Ovary (tissue), 9 donors: ENCODE data around the gene SIRPA. TPM values are rescaled to one million over a fixed set of nuclear protein-coding genes. Genes with fewer than 3 reads are reported as not detected.

ENCODE experiments used
- DNase-seq, 5 donors: peaks; one replicate each; pipeline ENCODE4 v3.0.0-alpha.2; 2019 to 2020
- H3K27ac ChIP-seq, 2 donors: fragments of 200-600 bp; one replicate each; pipeline versions ENCODE4 v1.5.1 to v1.8.0; 2019 to 2022
- H3K27me3 ChIP-seq: fragments of 200-600 bp; one replicate; pipeline ENCODE4 v1.8.0; 2022
- H3K36me3 ChIP-seq: fragments of 200-600 bp; sonication (generic); one replicate; pipeline ENCODE4 v1.5.1; 2019
- H3K4me1 ChIP-seq: one replicate; pipeline ENCODE4 v1.8.1; 2013; ENCODE audit warnings: mild to moderate bottlenecking, moderate library complexity; ENCODE audit not compliant: insufficient read depth
- H3K4me3 ChIP-seq: fragments of 200-600 bp; sonication (generic); one replicate; pipeline ENCODE4 v1.5.1; 2017
- H3K9me3 ChIP-seq, 2 donors: fragments of 200-600 bp in 1 of 2; sonication (generic) in 1 of 2; one replicate each; pipeline versions ENCODE4 v1.5.1 to v1.8.1; 2013 to 2019; ENCODE audit warnings: mild to moderate bottlenecking in 1 of 2, moderate library complexity in 1 of 2
- EP300 ChIP-seq: sonication (generic); formaldehyde crosslinking; IDR thresholded peaks from one replicate; pipeline ENCODE4 v1.6.1; 2017; ENCODE audit warnings: antibody characterized with exemption
- POLR2A ChIP-seq: fragments of 450-650 bp; IDR thresholded peaks from one replicate; pipeline ENCODE4 v1.6.1; 2017; ENCODE audit warnings: antibody characterized with exemption, mild to moderate bottlenecking, moderate library complexity
- WGBS, 3 donors: extraction: QIAGEN DNeasy Blood & Tissue Kit in 1 of 3; methylation state at CpG; one replicate each; pipeline versions ENCODE4 v1.1.5 to v1.1.7; 2013 to 2017; 5-methylcytosine and 5-hydroxymethylcytosine counted together
- intact Hi-C, 4 donors: fragments of 100-400 bp; cut with DNase I; formaldehyde crosslinking; loops; one replicate each; pipeline versions ENCODE4 v1.11.0 to v1.15.1; 2022 to 2023
- polyA plus RNA-seq, 2 donors: library from polyadenylated mRNA; stranded (reverse); fragments of 200-250 nt in 1 of 2; fragments of 350-450 nt in 1 of 2; fragmentation: Illumina TruSeq in 1 of 2; extraction: RNeasy Lipid Tissue Mini Kit (QIAGEN cat#74804) in 1 of 2; gene quantifications; one replicate each; pipeline ENCODE4 v1.2.3, GENCODE V29; 2013 to 2014
- total RNA-seq, 7 donors: library from RNA; depleted of rRNA in 2 of 7; stranded (reverse); fragments of >200 nt in 2 of 7; fragmentation: NEBNext Ultra II Directional in 3 of 7; extraction: Animal tissue kit (Norgen Biotek cat#: 25700) in 3 of 7; gene quantifications; one replicate each; pipeline versions ENCODE4 v1.1.0 to v1.2.4, GENCODE V29; 2016 to 2023
- TF ChIP-seq, protein P1 (sequence below), 3 donors: fragments of 450-650 bp in 2 of 3; fragments of 200-600 bp in 1 of 3; IDR thresholded peaks; one replicate each; pipeline versions ENCODE4 v1.5.1 to v1.8.0; 2016 to 2022; ENCODE audit warnings: antibody characterized with exemption in 3 of 3, mild to moderate bottlenecking in 1 of 3
- donor health status: DM: no; HTN: no; CAD: no; lungs with moderate emphysema.
- donor health status: DM: no; HTN: no; CAD: no.
- donor health status: Bipolar disorder and iron deficiency.
- donor health status: DM: yes; HTN: yes; CAD: no.
- donor health status: DM: no; HTN: no; CAD: no.
- donor health status: DM: yes; HTN: yes; CAD: no.

The SIRPA gene
- total and polyA plus RNA-seq, 9 donors: 15.7 to 45.6 (median 28.3) TPM

DNA sequence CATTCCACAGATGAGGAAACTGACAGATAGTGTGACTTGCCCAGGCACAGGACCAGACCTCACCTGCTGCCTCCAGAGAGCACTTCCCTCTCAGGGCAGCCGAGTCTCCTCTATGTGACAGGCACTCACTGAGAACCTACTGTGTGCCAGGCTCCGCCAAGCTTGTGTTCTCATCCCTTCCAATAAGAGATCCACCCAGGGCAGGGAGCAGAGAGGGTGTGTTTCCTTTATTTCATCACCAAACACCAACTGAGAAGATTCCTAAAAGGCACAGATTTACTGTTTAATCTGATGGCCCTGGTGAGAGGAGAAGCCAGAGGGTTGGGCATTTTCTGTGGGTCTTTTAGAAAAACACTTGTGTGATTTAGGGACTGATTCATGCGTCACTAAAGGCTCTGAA is 20.5 kb downstream of the SIRPA start:
- TF ChIP-seq EP300 (no peak), POLR2A (no peak)
- TF ChIP-seq, protein P1, sequence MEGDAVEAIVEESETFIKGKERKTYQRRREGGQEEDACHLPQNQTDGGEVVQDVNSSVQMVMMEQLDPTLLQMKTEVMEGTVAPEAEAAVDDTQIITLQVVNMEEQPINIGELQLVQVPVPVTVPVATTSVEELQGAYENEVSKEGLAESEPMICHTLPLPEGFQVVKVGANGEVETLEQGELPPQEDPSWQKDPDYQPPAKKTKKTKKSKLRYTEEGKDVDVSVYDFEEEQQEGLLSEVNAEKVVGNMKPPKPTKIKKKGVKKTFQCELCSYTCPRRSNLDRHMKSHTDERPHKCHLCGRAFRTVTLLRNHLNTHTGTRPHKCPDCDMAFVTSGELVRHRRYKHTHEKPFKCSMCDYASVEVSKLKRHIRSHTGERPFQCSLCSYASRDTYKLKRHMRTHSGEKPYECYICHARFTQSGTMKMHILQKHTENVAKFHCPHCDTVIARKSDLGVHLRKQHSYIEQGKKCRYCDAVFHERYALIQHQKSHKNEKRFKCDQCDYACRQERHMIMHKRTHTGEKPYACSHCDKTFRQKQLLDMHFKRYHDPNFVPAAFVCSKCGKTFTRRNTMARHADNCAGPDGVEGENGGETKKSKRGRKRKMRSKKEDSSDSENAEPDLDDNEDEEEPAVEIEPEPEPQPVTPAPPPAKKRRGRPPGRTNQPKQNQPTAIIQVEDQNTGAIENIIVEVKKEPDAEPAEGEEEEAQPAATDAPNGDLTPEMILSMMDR (IDR thresholded peaks at IDR 0.05): no peak
- no peaks in the 10 kb centered on the region for H3K9me3 ChIP-seq

DNA sequence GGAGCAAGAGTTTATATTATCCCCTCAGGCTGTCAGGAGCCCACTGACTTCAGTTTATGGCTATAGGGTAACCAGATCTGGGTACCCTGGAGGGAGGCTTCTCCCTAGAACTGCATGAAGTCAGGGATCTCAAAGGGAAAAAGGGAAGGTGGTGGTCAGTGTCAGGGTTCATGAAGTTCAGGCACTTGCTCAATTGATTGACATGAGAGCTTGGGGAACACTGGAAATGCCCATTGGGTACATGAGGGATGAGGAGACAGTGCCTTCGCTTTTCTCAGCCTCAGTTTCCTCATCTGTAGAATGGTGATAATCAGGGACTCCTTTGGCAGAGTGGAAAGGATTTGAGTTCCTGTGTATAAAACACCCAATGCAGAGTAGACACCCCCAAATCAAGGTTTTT is 22.6 kb downstream of the SIRPA start:
- H3K27me3 ChIP-seq: no peaks in the 10 kb centered on the region
- no peaks in the 10 kb centered on the region for H3K9me3 ChIP-seq
- H3K4me1 ChIP-seq: no peaks in the 10 kb centered on the region
- no peak for TF ChIP-seq EP300
- TF ChIP-seq, protein P1 (IDR thresholded peaks at IDR 0.05): no peak
- no peak for TF ChIP-seq POLR2A
- intact Hi-C loops: no loop called here
- no peak overlapping the region for H3K27ac ChIP-seq
- DNase-seq: no peak
- no peaks in the 10 kb centered on the region for H3K36me3 ChIP-seq
- WGBS, 3 donors: 95 to 97% (median 95%) methylated on average over 1 of the region's 1 CpG
- no peak overlapping the region for H3K4me3 ChIP-seq

More for the DNA sequence above, 20.5 kb downstream of the SIRPA start:
- H3K36me3 ChIP-seq: no peaks in the 10 kb centered on the region
- intact Hi-C loops: no loop called here
- no peak overlapping the region for H3K27ac ChIP-seq
- no peaks in the 10 kb centered on the region for H3K4me1 ChIP-seq
- H3K4me3 ChIP-seq: no peak overlapping the region
- WGBS, 3 donors: 94 to 98% (median 97%) methylated on average over 3 of the region's 3 CpGs
- DNase-seq: no peak
- H3K27me3 ChIP-seq: no peaks in the 10 kb centered on the region

DNA sequence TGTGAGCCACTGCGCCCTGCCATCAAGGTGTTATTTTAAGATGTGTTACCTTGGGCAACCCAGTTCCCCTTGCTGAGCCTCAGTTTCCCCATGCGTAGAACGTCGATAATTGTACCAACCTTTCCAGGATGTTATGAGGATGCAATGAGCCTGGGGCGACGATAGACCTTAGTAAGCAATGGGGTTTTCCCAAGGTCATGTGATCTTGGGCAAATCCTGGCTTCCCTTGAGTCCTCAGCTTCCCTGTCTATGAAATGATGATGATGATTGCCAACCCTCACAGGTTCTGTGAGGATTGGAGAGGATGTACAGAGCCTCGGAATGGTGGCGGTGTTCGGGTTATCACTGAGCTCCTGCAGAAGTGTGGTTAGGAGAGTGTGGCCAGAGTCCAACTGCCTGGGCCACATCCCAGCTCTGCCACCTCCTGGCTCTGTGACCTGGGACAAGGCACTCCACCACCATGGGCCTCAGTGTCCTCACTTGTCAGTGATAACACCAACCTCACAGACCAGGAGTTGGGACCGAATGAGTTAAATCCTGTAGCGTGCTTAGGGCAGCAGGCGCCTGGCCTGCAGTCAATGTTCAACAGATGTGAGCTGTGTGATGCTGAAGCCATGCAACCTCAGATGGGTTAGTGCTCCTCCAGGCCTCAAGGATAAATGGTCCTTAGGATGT is 23.4 kb downstream of the SIRPA start:
- TF ChIP-seq EP300: no peak
- TF ChIP-seq, protein P1 (IDR thresholded peaks at IDR 0.05): no peak
- no peaks in the 10 kb centered on the region for H3K9me3 ChIP-seq
- no peak overlapping the region for H3K27ac ChIP-seq
- no peak for DNase-seq
- no peaks in the 10 kb centered on the region for H3K4me1 ChIP-seq
- no peak overlapping the region for H3K4me3 ChIP-seq
- no peaks in the 10 kb centered on the region for H3K27me3 ChIP-seq
- intact Hi-C loops: no loop called here
- H3K36me3 ChIP-seq: no peaks in the 10 kb centered on the region
- 91 to 92% (median 91%) methylated on average over 12 of the region's 12 CpGs for WGBS, 3 donors

DNA sequence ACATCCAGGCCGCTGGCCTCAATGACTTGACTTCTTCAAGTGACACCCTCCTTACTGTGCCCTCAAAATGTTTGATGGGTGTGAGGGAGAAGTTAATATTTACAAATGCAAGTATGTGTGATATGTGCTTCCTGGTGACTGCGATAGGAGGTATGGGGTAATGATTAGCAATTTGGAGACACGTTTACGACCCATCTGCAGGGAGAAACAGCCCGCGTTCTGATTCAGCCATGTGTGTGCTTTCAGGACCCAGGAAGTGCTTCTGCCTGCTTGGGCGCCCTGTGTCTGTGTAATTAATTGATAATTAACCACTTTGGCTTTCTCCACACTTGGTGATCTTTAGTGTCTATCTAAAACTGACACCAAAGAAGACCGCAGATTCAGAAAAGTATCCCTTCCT is 25.0 kb downstream of the SIRPA start:
- Histone ChIP-seq H3K27me3 (no peaks in the 10 kb centered on the region), H3K36me3 (no peaks in the 10 kb centered on the region), H3K4me1 (no peaks in the 10 kb centered on the region), H3K4me3 (no peak overlapping the region), H3K9me3 (no peaks in the 10 kb centered on the region), H3K27ac (no peak overlapping the region)
- TF ChIP-seq, protein P1 (IDR thresholded peaks at IDR 0.05): no peak
- no peak for TF ChIP-seq EP300
- no peak for TF ChIP-seq POLR2A
- intact Hi-C loops: no loop called here
- no peak for DNase-seq
- WGBS, 3 donors: 72 to 77% (median 73%) methylated on average over 8 of the region's 8 CpGs
